HL-60 (cell line): ENCODE measurements around the gene COX6A2.

Experiments used
- GABPA ChIP-seq: IDR thresholded peaks from 2 replicates; pipeline ENCODE4 v1.6.1; 2012; ENCODE audit warnings: low read depth
- POLR2AphosphoS5 ChIP-seq: IDR thresholded peaks from 2 replicates; pipeline ENCODE4 v1.6.1; 2012; ENCODE audit warnings: low read depth
- REST ChIP-seq: IDR thresholded peaks from 2 replicates; pipeline ENCODE4 v1.6.1; 2012; ENCODE audit warnings: low read depth; ENCODE audit not compliant: insufficient replicate concordance
- TF ChIP-seq, protein P1 (sequence below): IDR thresholded peaks from one replicate; pipeline ENCODE4 v1.5.1; 2011; ENCODE audit warnings: low read length, control low read depth, inconsistent platforms; ENCODE audit not compliant: insufficient read depth

- TF ChIP-seq, protein P1, sequence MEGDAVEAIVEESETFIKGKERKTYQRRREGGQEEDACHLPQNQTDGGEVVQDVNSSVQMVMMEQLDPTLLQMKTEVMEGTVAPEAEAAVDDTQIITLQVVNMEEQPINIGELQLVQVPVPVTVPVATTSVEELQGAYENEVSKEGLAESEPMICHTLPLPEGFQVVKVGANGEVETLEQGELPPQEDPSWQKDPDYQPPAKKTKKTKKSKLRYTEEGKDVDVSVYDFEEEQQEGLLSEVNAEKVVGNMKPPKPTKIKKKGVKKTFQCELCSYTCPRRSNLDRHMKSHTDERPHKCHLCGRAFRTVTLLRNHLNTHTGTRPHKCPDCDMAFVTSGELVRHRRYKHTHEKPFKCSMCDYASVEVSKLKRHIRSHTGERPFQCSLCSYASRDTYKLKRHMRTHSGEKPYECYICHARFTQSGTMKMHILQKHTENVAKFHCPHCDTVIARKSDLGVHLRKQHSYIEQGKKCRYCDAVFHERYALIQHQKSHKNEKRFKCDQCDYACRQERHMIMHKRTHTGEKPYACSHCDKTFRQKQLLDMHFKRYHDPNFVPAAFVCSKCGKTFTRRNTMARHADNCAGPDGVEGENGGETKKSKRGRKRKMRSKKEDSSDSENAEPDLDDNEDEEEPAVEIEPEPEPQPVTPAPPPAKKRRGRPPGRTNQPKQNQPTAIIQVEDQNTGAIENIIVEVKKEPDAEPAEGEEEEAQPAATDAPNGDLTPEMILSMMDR, result no peak
- no peak for TF ChIP-seq REST
- TF ChIP-seq POLR2AphosphoS5, result no peak
- TF ChIP-seq GABPA, result no peak
Observed at GRCh38 chr16:31397096-31397660, 31.0 kb downstream of the COX6A2 start.
